Measurements from ENCODE around the gene ZNF81.

Gene ZNF81

DNA sequence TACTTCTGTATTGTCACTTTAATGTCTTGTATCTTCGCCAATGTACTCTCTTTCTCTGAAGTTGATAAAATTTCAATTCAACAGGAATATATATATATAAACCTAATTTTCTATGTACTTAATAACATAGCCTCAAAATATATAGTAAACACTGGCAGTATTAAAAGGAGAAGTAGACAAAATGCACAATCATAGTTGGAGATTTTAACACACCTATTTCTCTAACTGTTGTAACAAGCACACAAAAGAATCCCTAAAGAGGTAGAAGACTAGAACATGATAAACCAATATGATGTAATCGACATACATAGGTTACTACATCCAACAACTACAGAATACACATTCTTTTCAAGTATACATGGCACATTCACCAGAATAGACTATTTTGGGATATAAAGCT, 65.5 kb downstream of the ZNF81 start:
- Histone ChIP-seq H2BK5ac (ENCODE audit: low read depth, low read length, poor library complexity) (no peak overlapping the region), H2BK120ac (ENCODE audit: insufficient read depth, low read length, poor library complexity) (no peak overlapping the region), H3K9ac (ENCODE audit: low read length) (no peak overlapping the region), H2AFZ (ENCODE audit: insufficient read depth, low read length, poor library complexity) (no peak overlapping the region), H3K4me2 (ENCODE audit: low read length) (no peak overlapping the region), H3K79me2 (ENCODE audit: control insufficient read depth, insufficient read depth, low read length, poor library complexity) (no peaks in the 10 kb centered on the region), H3K23ac (ENCODE audit: low read length) (no peak overlapping the region), H3K4ac (ENCODE audit: low read depth, low read length) (no peak overlapping the region), H3K18ac (ENCODE audit: low read length) (no peak overlapping the region), H2AK5ac (ENCODE audit: low read length) (no peak overlapping the region), H2BK12ac (ENCODE audit: low read length) (no peak overlapping the region), H3K14ac (ENCODE audit: low read length) (no peak overlapping the region), H3K9me3 (ENCODE audit: insufficient read depth, low read depth, low read length) (no peaks in the 10 kb centered on the region), H3K36me3 (ENCODE audit: control insufficient read depth in 1 of 2, insufficient read depth in 2 of 2, low read length in 2 of 2) (no peaks in the 10 kb centered on the region), H4K12ac (ENCODE audit: low read depth, low read length) (no peak overlapping the region), H4K91ac (ENCODE audit: low read depth, low read length) (no peak overlapping the region), H4K8ac (ENCODE audit: low read depth, low read length) (no peak overlapping the region), H3K27ac (ENCODE audit: low read depth, low read length) (no peak overlapping the region), H3K79me1 (ENCODE audit: low read length) (no peaks in the 10 kb centered on the region), H3K27me3 (ENCODE audit: insufficient read depth, low read length) (no peaks in the 10 kb centered on the region), H3K4me3 (ENCODE audit: low read depth, low read length) (no peak overlapping the region), H3K4me1 (ENCODE audit: control insufficient read depth in 1 of 2, insufficient read depth in 2 of 2, low read length in 2 of 2) (no peaks in the 10 kb centered on the region)
- WGBS (ENCODE audit: extremely low coverage, insufficient coverage, insufficient read length) = no CpG with 5 or more reads among the region's 2 CpGs
- no peak for DNase-seq

DNA sequence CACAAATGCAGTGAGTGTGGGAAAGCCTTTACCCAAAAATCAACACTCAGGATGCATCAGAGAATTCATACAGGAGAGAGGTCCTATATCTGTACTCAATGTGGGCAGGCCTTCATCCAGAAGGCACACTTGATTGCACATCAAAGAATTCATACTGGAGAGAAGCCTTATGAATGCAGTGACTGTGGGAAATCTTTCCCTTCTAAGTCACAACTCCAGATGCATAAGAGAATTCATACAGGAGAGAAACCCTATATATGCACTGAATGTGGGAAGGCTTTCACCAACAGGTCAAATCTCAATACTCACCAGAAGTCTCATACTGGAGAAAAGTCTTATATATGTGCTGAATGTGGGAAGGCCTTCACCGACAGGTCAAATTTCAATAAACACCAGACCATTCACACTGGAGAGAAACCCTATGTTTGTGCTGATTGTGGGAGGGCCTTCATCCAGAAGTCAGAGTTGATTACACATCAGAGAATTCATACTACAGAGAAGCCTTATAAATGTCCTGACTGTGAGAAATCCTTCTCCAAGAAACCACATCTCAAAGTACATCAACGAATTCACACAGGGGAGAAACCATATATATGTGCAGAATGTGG, 79.3 kb downstream of the ZNF81 start:
- DNase-seq = no peak
- no peak overlapping the region for H2BK5ac ChIP-seq (ENCODE audit: low read depth, low read length, poor library complexity)
- no peak overlapping the region for H3K18ac ChIP-seq (ENCODE audit: low read length)
- no peak overlapping the region for H2AK5ac ChIP-seq (ENCODE audit: low read length)
- WGBS (ENCODE audit: extremely low coverage, insufficient coverage, insufficient read length) = no CpG with 5 or more reads among the region's 2 CpGs
- H3K36me3 ChIP-seq (ENCODE audit: control insufficient read depth in 1 of 2, insufficient read depth in 2 of 2, low read length in 2 of 2) = peaks cover 0 to 1% of the 10 kb centered on the region in 2 experiments
- H3K9me3 ChIP-seq (ENCODE audit: insufficient read depth, low read depth, low read length) = no peaks in the 10 kb centered on the region
- H3K4me1 ChIP-seq (ENCODE audit: control insufficient read depth in 1 of 2, insufficient read depth in 2 of 2, low read length in 2 of 2) = no peaks in the 10 kb centered on the region
- H3K27ac ChIP-seq (ENCODE audit: low read depth, low read length) = no peak overlapping the region
- H3K79me2 ChIP-seq (ENCODE audit: control insufficient read depth, insufficient read depth, low read length, poor library complexity) = no peaks in the 10 kb centered on the region
- no peak overlapping the region for H2AFZ ChIP-seq (ENCODE audit: insufficient read depth, low read length, poor library complexity)
- H3K27me3 ChIP-seq (ENCODE audit: insufficient read depth, low read length) = no peaks in the 10 kb centered on the region
- no peak overlapping the region for H3K4ac ChIP-seq (ENCODE audit: low read depth, low read length)
- H4K8ac ChIP-seq (ENCODE audit: low read depth, low read length) = no peak overlapping the region
- no peak overlapping the region for H3K23ac ChIP-seq (ENCODE audit: low read length)
- no peak overlapping the region for H4K91ac ChIP-seq (ENCODE audit: low read depth, low read length)
- H3K4me3 ChIP-seq (ENCODE audit: low read depth, low read length) = no peak overlapping the region
- no peak overlapping the region for H2BK120ac ChIP-seq (ENCODE audit: insufficient read depth, low read length, poor library complexity)
- H3K4me2 ChIP-seq (ENCODE audit: low read length) = no peak overlapping the region
- no peak overlapping the region for H4K12ac ChIP-seq (ENCODE audit: low read depth, low read length)
- H3K14ac ChIP-seq (ENCODE audit: low read length) = no peak overlapping the region
- no peak overlapping the region for H2BK12ac ChIP-seq (ENCODE audit: low read length)
- H3K9ac ChIP-seq (ENCODE audit: low read length) = no peak overlapping the region
- H3K79me1 ChIP-seq (ENCODE audit: low read length) = no peaks in the 10 kb centered on the region

DNA sequence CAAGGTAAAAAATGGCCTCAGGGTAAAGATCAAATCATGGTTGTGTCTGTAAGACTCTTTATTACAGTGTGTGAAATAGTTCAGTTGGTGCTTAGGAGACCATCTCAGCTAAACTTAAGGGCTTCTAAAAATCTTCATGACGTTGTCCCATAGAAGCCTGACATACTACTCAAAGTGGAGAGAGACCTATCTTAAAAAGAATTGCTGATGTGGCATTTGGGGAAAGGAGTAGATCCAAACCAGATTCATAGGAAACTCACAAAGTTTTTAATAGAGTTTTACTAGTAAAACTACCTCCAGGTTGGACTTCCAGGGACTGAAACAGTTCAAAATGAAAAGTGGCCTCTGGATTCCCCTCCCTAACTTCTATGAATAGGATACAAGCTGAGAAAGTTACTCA, 81.6 kb downstream of the ZNF81 start:
- no peak overlapping the region for H3K4me2 ChIP-seq (ENCODE audit: low read length)
- H3K23ac ChIP-seq (ENCODE audit: low read length) = no peak overlapping the region
- H2AFZ ChIP-seq (ENCODE audit: insufficient read depth, low read length, poor library complexity) = no peak overlapping the region
- H3K9me3 ChIP-seq (ENCODE audit: insufficient read depth, low read depth, low read length) = no peaks in the 10 kb centered on the region
- H3K27me3 ChIP-seq (ENCODE audit: insufficient read depth, low read length) = no peaks in the 10 kb centered on the region
- H3K4me3 ChIP-seq (ENCODE audit: low read depth, low read length) = no peak overlapping the region
- no peak overlapping the region for H3K27ac ChIP-seq (ENCODE audit: low read depth, low read length)
- H2AK5ac ChIP-seq (ENCODE audit: low read length) = no peak overlapping the region
- no peaks in the 10 kb centered on the region for H3K79me1 ChIP-seq (ENCODE audit: low read length)
- H3K14ac ChIP-seq (ENCODE audit: low read length) = no peak overlapping the region
- no peak overlapping the region for H4K91ac ChIP-seq (ENCODE audit: low read depth, low read length)
- H2BK12ac ChIP-seq (ENCODE audit: low read length) = no peak overlapping the region
- H3K4ac ChIP-seq (ENCODE audit: low read depth, low read length) = no peak overlapping the region
- no peaks in the 10 kb centered on the region for H3K4me1 ChIP-seq (ENCODE audit: control insufficient read depth in 1 of 2, insufficient read depth in 2 of 2, low read length in 2 of 2)
- DNase-seq = no peak
- H2BK120ac ChIP-seq (ENCODE audit: insufficient read depth, low read length, poor library complexity) = no peak overlapping the region
- no CpG with 5 or more reads among the region's 1 CpG for WGBS (ENCODE audit: extremely low coverage, insufficient coverage, insufficient read length)
- no peak overlapping the region for H3K18ac ChIP-seq (ENCODE audit: low read length)
- H4K8ac ChIP-seq (ENCODE audit: low read depth, low read length) = no peak overlapping the region
- H3K9ac ChIP-seq (ENCODE audit: low read length) = no peak overlapping the region
- H3K36me3 ChIP-seq (ENCODE audit: control insufficient read depth in 1 of 2, insufficient read depth in 2 of 2, low read length in 2 of 2) = peaks cover 0 to 1% of the 10 kb centered on the region in 2 experiments
- no peaks in the 10 kb centered on the region for H3K79me2 ChIP-seq (ENCODE audit: control insufficient read depth, insufficient read depth, low read length, poor library complexity)
- H2BK5ac ChIP-seq (ENCODE audit: low read depth, low read length, poor library complexity) = no peak overlapping the region
- H4K12ac ChIP-seq (ENCODE audit: low read depth, low read length) = no peak overlapping the region

DNA sequence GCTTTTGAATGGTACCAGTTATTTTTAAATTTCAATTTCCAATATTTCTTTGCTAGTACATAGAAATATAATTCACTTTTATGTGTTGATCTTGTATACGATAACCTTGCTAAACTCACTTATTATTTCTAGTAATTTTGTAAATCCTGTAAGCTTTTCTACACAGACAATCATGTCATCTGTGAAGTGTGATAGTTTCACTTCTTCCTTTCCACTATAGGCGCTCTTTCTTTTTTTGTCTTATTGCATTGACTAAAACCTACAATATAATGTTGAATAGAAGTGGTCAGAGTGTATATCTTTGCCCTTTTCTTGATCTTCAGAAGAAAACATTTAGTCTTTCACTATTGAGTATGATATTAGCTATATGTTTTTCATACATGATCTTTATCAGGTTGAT, 90.5 kb downstream of the ZNF81 start:
- H3K79me1 ChIP-seq (ENCODE audit: low read length) = no peaks in the 10 kb centered on the region
- H3K23ac ChIP-seq (ENCODE audit: low read length) = no peak overlapping the region
- H3K4ac ChIP-seq (ENCODE audit: low read depth, low read length) = no peak overlapping the region

More for the DNA sequence above, 90.5 kb downstream of the ZNF81 start:
- H2AFZ ChIP-seq (ENCODE audit: insufficient read depth, low read length, poor library complexity) = no peak overlapping the region
- no peaks in the 10 kb centered on the region for H3K9me3 ChIP-seq (ENCODE audit: insufficient read depth, low read depth, low read length)
- no peak overlapping the region for H3K4me2 ChIP-seq (ENCODE audit: low read length)
- H2AK5ac ChIP-seq (ENCODE audit: low read length) = no peak overlapping the region
- no peak overlapping the region for H2BK120ac ChIP-seq (ENCODE audit: insufficient read depth, low read length, poor library complexity)
- H2BK12ac ChIP-seq (ENCODE audit: low read length) = no peak overlapping the region
- no peak overlapping the region for H2BK5ac ChIP-seq (ENCODE audit: low read depth, low read length, poor library complexity)
- H4K91ac ChIP-seq (ENCODE audit: low read depth, low read length) = no peak overlapping the region
- no peak overlapping the region for H3K9ac ChIP-seq (ENCODE audit: low read length)
- H3K4me3 ChIP-seq (ENCODE audit: low read depth, low read length) = no peak overlapping the region
- DNase-seq = no peak
- H3K27me3 ChIP-seq (ENCODE audit: insufficient read depth, low read length) = no peaks in the 10 kb centered on the region
- WGBS (ENCODE audit: extremely low coverage, insufficient coverage, insufficient read length) = no CpG with 5 or more reads among the region's 2 CpGs
- H3K14ac ChIP-seq (ENCODE audit: low read length) = no peak overlapping the region
- H4K8ac ChIP-seq (ENCODE audit: low read depth, low read length) = no peak overlapping the region
- H3K79me2 ChIP-seq (ENCODE audit: control insufficient read depth, insufficient read depth, low read length, poor library complexity) = no peaks in the 10 kb centered on the region
- no peaks in the 10 kb centered on the region for H3K36me3 ChIP-seq (ENCODE audit: control insufficient read depth in 1 of 2, insufficient read depth in 2 of 2, low read length in 2 of 2)
- H3K27ac ChIP-seq (ENCODE audit: low read depth, low read length) = no peak overlapping the region
- no peak overlapping the region for H4K12ac ChIP-seq (ENCODE audit: low read depth, low read length)
- no peaks in the 10 kb centered on the region for H3K4me1 ChIP-seq (ENCODE audit: control insufficient read depth in 1 of 2, insufficient read depth in 2 of 2, low read length in 2 of 2)
- no peak overlapping the region for H3K18ac ChIP-seq (ENCODE audit: low read length)

All from trophoblast cell (in vitro differentiated cells and primary cell).